GM23338 (cell line): ENCODE results near the gene C1orf50. TPM values are rescaled to one million over a fixed set of nuclear protein-coding genes. Genes with fewer than 3 reads are reported as not detected.

ENCODE experiments used
- ATAC-seq: fragments of 200-7000 bp; cut with Tn5 transposase; 3 replicates; pipeline ENCODE4 v1.9.1; 2020
- DNase-seq: peaks from one replicate; pipeline ENCODE4 v3.0.0-alpha.2; 2015; ENCODE audit warnings: low spot score
- H2AFZ ChIP-seq: fragments of 200-600 bp; sonication (generic); 2 replicates; pipeline ENCODE4 v1.8.0; 2016; ENCODE audit warnings: antibody characterized with exemption, mild to moderate bottlenecking, moderate library complexity
- H3F3A ChIP-seq: fragments of 200-600 bp; sonication (generic); replicated peaks from 2 replicates; pipeline ENCODE4 v1.8.0; 2017; ENCODE audit warnings: antibody characterized with exemption, mixed run types, low read depth
- H3K27ac ChIP-seq: fragments of 200-600 bp; sonication (generic); 2 replicates; pipeline ENCODE4 v1.6.1; 2016; ENCODE audit warnings: low read depth
- H3K27me3 ChIP-seq: fragments of 200-600 bp; sonication (generic); 2 replicates; pipeline ENCODE4 v1.8.0; 2016; ENCODE audit warnings: mild to moderate bottlenecking, mixed run types, moderate library complexity; ENCODE audit not compliant: insufficient read depth
- H3K36me3 ChIP-seq: fragments of 200-600 bp; sonication (generic); 2 replicates; pipeline ENCODE4 v1.8.0; 2016; ENCODE audit warnings: mild to moderate bottlenecking; ENCODE audit not compliant: insufficient read depth
- H3K4me1 ChIP-seq: fragments of 200-600 bp; sonication (generic); 2 replicates; pipeline ENCODE4 v1.8.0; 2016; ENCODE audit warnings: mild to moderate bottlenecking, moderate library complexity; ENCODE audit not compliant: insufficient read depth
- H3K4me2 ChIP-seq: fragments of 200-600 bp; sonication (generic); 2 replicates; pipeline ENCODE4 v1.7.1; 2017; ENCODE audit warnings: mixed run types
- H3K4me3 ChIP-seq: fragments of 200-600 bp; sonication (generic); 2 replicates; pipeline ENCODE4 v1.6.1; 2016; ENCODE audit warnings: mixed run types
- H3K79me2 ChIP-seq: fragments of 200-600 bp; sonication (generic); replicated peaks from 2 replicates; pipeline ENCODE4 v1.8.0; 2017; ENCODE audit warnings: mild to moderate bottlenecking; ENCODE audit not compliant: insufficient read depth
- H3K9me2 ChIP-seq: fragments of 200-600 bp; sonication (generic); 2 replicates; pipeline ENCODE4 v1.8.0; 2017; ENCODE audit not compliant: insufficient read depth
- H4K20me1 ChIP-seq: fragments of 200-600 bp; sonication (generic); replicated peaks from 2 replicates; pipeline ENCODE4 v1.8.0; 2017; ENCODE audit warnings: mild to moderate bottlenecking; ENCODE audit not compliant: insufficient read depth
- H3K27ac Mint-ChIP-seq: 2 replicates; pipeline ENCODE4 v1.8.0; 2020; ENCODE audit warnings: inconsistent platforms, mild to moderate bottlenecking, moderate library complexity, mixed read lengths
- H3K27me3 Mint-ChIP-seq: 3 replicates; pipeline ENCODE4 v1.8.0; 2022; ENCODE audit warnings: low read depth, mild to moderate bottlenecking, moderate library complexity, mixed read lengths, inconsistent platforms; ENCODE audit not compliant: insufficient read depth, poor library complexity
- H3K36me3 Mint-ChIP-seq: 3 replicates; pipeline ENCODE4 v1.8.0; 2021; ENCODE audit warnings: low read depth, mild to moderate bottlenecking, inconsistent platforms, moderate library complexity, mixed read lengths
- H3K4me1 Mint-ChIP-seq: 3 replicates; pipeline ENCODE4 v1.8.0; 2020; ENCODE audit warnings: mild to moderate bottlenecking, inconsistent platforms, mixed read lengths
- H3K4me3 Mint-ChIP-seq: 3 replicates; pipeline ENCODE4 v1.8.0; 2021; ENCODE audit warnings: moderate library complexity, mild to moderate bottlenecking, inconsistent platforms, mixed read lengths
- H3K9me3 Mint-ChIP-seq: 3 replicates; pipeline ENCODE4 v1.8.0; 2020; ENCODE audit warnings: moderate library complexity, mild to moderate bottlenecking, inconsistent platforms, mixed read lengths
- CREB1 ChIP-seq: fragments of 250-450 bp; sonication (Bioruptor Pico); IDR thresholded peaks from 2 replicates; pipeline ENCODE4 v1.5.0; 2020; ENCODE audit warnings: low read depth, mild to moderate bottlenecking, moderate library complexity
- CTCF ChIP-seq, 2 experiments: fragments of 200-600 bp in 1 of 2; sonication (generic) in 1 of 2; conservative IDR thresholded peaks; 2 replicates each; pipeline versions ENCODE4 v1.5.1 to v1.6.1; 2016 to 2017; ENCODE audit warnings: antibody characterized with exemption in 2 of 2, low read depth in 2 of 2, mild to moderate bottlenecking in 2 of 2, moderate library complexity in 1 of 2
- ETS1 ChIP-seq: IDR thresholded peaks from 2 replicates; pipeline ENCODE4 v1.6.1; 2016; ENCODE audit warnings: antibody characterized with exemption
- JUNB ChIP-seq: IDR thresholded peaks from one replicate; pipeline ENCODE4 v1.6.1; 2016; ENCODE audit warnings: antibody characterized with exemption; ENCODE audit not compliant: unreplicated experiment
- polyA plus RNA-seq: library from polyadenylated mRNA; unstranded; fragments of >200 nt; fragmentation: Nextera tagmentation; extraction: Ambion mirVana; gene quantifications from 2 replicates; pipeline ENCODE4 v1.2.1, GENCODE V29; 2016
- total RNA-seq: library from RNA; depleted of rRNA; stranded (reverse); fragments of >200 nt; shearing (Covaris generic); gene quantifications from 2 replicates; pipeline ENCODE4 v1.2.3, GENCODE V29; 2014

The C1orf50 gene
- total and polyA plus RNA-seq, 2 experiments from 2014 or later, result 4.4 to 4.7 TPM

GRCh38 chr1:42730002-42730401 is 37.0 kb upstream of the C1orf50 start:
- Histone ChIP-seq H3K4me1 (no peaks in the 10 kb centered on the region), H4K20me1 (no peaks in the 10 kb centered on the region), H3F3A (no peaks in the 10 kb centered on the region), H3K9me2 (no peaks in the 10 kb centered on the region), H3K4me2 (no peak overlapping the region), H3K27me3 (no peaks in the 10 kb centered on the region), H3K4me3 (no peak overlapping the region), H3K36me3 (no peaks in the 10 kb centered on the region), H2AFZ (no peak overlapping the region), H3K79me2 (no peaks in the 10 kb centered on the region), H3K27ac (no peak overlapping the region)
- ATAC-seq (peak; percentile 68), DNase-seq (peak; percentile 56)
- H3K27me3 Mint-ChIP-seq, result peaks cover 2% of the 10 kb centered on the region
- TF ChIP-seq CTCF (conservative IDR thresholded peaks at IDR 0.05; ENCODE audit: low read depth in 2 of 2) (peak; percentile 18 to 53; a peak in 3 of 4 replicates), ETS1 (no peak), CREB1 (CRISPR knock-in tag) (peak; percentile 40; the same call in 1 of the 2 replicates)
- no peak overlapping the region for H3K27ac Mint-ChIP-seq
- H3K4me3 Mint-ChIP-seq, result no peak overlapping the region
- H3K4me1 Mint-ChIP-seq, result peaks cover 12% of the 10 kb centered on the region
- H3K36me3 Mint-ChIP-seq, result no peaks in the 10 kb centered on the region
- no peaks in the 10 kb centered on the region for H3K9me3 Mint-ChIP-seq

GRCh38 chr1:42730988-42731387 is 36.1 kb upstream of the C1orf50 start:
- Histone ChIP-seq H3K27me3 (no peaks in the 10 kb centered on the region), H3K27ac (no peak overlapping the region), H3F3A (no peaks in the 10 kb centered on the region), H3K36me3 (no peaks in the 10 kb centered on the region), H2AFZ (no peak overlapping the region), H3K4me1 (no peaks in the 10 kb centered on the region), H3K9me2 (no peaks in the 10 kb centered on the region), H3K79me2 (no peaks in the 10 kb centered on the region), H3K4me3 (no peak overlapping the region), H4K20me1 (no peaks in the 10 kb centered on the region), H3K4me2 (no peak overlapping the region)
- Mint-ChIP-seq H3K9me3 (no peaks in the 10 kb centered on the region), H3K27me3 (peaks cover 2% of the 10 kb centered on the region), H3K4me3 (no peak overlapping the region), H3K4me1 (peaks cover 12% of the 10 kb centered on the region), H3K27ac (peak overlapping the region; percentile 50; the same call in 1 of the 2 replicates), H3K36me3 (no peaks in the 10 kb centered on the region)
- TF ChIP-seq CTCF (conservative IDR thresholded peaks at IDR 0.05; ENCODE audit: low read depth in 2 of 2), result peak; percentile 47 to 74
- TF ChIP-seq JUNB, result no peak
- 0 out of 2 replicates have a peak, but pooled peaks have one; percentile 11 for TF ChIP-seq CREB1 (CRISPR knock-in tag)
- DNase-seq (peak; percentile 61), ATAC-seq (no peak; the same call in 2 of the 3 replicates)
